ENCODE data around the gene RAI1.
A peak's percentile ranks its signal among the peaks of the same experiment; 100 is the strongest.

Gene RAI1

GRCh38 chr17:17840751-17841591, 159.7 kb downstream of the RAI1 start:
- peak overlapping the region; percentile 77 for H3K4me3 ChIP-seq (ENCODE audit: low read depth, low read length)
- no peak for TF ChIP-seq CTCF (IDR thresholded peaks at IDR 0.05; ENCODE audit: insufficient read depth, low read depth, low read length, missing control alignments)
- no peak for DNase-seq (ENCODE audit: low read depth)

GRCh38 chr17:17841601-17842025, 160.4 kb downstream of the RAI1 start:
- H3K4me3 ChIP-seq (ENCODE audit: low read depth, low read length): no peak overlapping the region
- DNase-seq (ENCODE audit: low read depth): no peak
- no peak for TF ChIP-seq CTCF (IDR thresholded peaks at IDR 0.05; ENCODE audit: insufficient read depth, low read depth, low read length, missing control alignments)

GRCh38 chr17:17842111-17842876, 161.0 kb downstream of the RAI1 start:
- no peak for DNase-seq (ENCODE audit: low read depth)
- TF ChIP-seq CTCF (IDR thresholded peaks at IDR 0.05; ENCODE audit: insufficient read depth, low read depth, low read length, missing control alignments): no peak

GRCh38 chr17:17843096-17843495, 161.8 kb downstream of the RAI1 start:
- DNase-seq (ENCODE audit: low read depth): no peak
- TF ChIP-seq CTCF (IDR thresholded peaks at IDR 0.05; ENCODE audit: insufficient read depth, low read depth, low read length, missing control alignments): no peak
- H3K4me3 ChIP-seq (ENCODE audit: low read depth, low read length): no peak overlapping the region

More at GRCh38 chr17:17842111-17842876, 161.0 kb downstream of the RAI1 start:
- no peak overlapping the region for H3K4me3 ChIP-seq (ENCODE audit: low read depth, low read length)

GRCh38 chr17:17844079-17844478, 162.8 kb downstream of the RAI1 start:
- DNase-seq (ENCODE audit: low read depth): no peak
- H3K4me3 ChIP-seq (ENCODE audit: low read depth, low read length): no peak overlapping the region
- no peak for TF ChIP-seq CTCF (IDR thresholded peaks at IDR 0.05; ENCODE audit: insufficient read depth, low read depth, low read length, missing control alignments)

GRCh38 chr17:17844500-17844899, 163.2 kb downstream of the RAI1 start:
- no peak for TF ChIP-seq CTCF (IDR thresholded peaks at IDR 0.05; ENCODE audit: insufficient read depth, low read depth, low read length, missing control alignments)
- no peak for DNase-seq (ENCODE audit: low read depth)

More at GRCh38 chr17:17844500-17844899, 163.2 kb downstream of the RAI1 start:
- H3K4me3 ChIP-seq (ENCODE audit: low read depth, low read length): no peak overlapping the region

All from GM12865 (cell line).